Heart left ventricle (tissue), 16 donors: Measurements from ENCODE around the gene OR10H1. TPM values are rescaled to one million over a fixed set of nuclear protein-coding genes. Genes with fewer than 3 reads are reported as not detected.
"Not testable (repeated sequence)": the region's sequence is repeated elsewhere in the genome, so short reads cannot be mapped to it uniquely, and the experiment has no call there.

Experiments used
- ATAC-seq, 4 donors: fragments of 200-7000 bp; cut with Tn5 transposase; one replicate each; pipeline ENCODE4 v1.9.1; 2020 to 2022; ENCODE audit warnings: moderate library complexity in 4 of 4, mild to moderate bottlenecking in 3 of 4, moderate number of reproducible peaks in 1 of 4
- DNase-seq, 5 donors: peaks; one replicate each; pipeline ENCODE4 v3.0.0-alpha.2; 2020
- H3K27ac ChIP-seq, 12 donors: fragments of 200-600 bp; sonication (generic) in 4 of 12; one replicate each; pipeline versions ENCODE4 v1.5.0 to v1.8.0; 2016 to 2022; ENCODE audit warnings: mild to moderate bottlenecking in 2 of 12
- H3K27me3 ChIP-seq, 9 donors: fragments of 200-600 bp; sonication (generic) in 2 of 9; one replicate each; pipeline versions ENCODE4 v1.5.1 to v1.8.0; 2016 to 2022; ENCODE audit warnings: mild to moderate bottlenecking in 3 of 9
- H3K36me3 ChIP-seq, 9 donors: fragments of 200-600 bp; sonication (generic) in 2 of 9; one replicate each; pipeline versions ENCODE4 v1.5.0 to v1.8.0; 2018 to 2022; ENCODE audit warnings: mild to moderate bottlenecking in 2 of 9
- H3K4me1 ChIP-seq, 12 donors: fragments of 200-600 bp; sonication (generic) in 4 of 12; one replicate each; pipeline versions ENCODE4 v1.5.0 to v1.8.0; 2016 to 2022; ENCODE audit warnings: mild to moderate bottlenecking in 3 of 12
- H3K4me3 ChIP-seq, 12 donors: fragments of 200-600 bp; sonication (generic) in 4 of 12; one replicate each; pipeline versions ENCODE4 v1.5.0 to v1.8.0; 2017 to 2022; ENCODE audit warnings: mild to moderate bottlenecking in 9 of 12, moderate library complexity in 4 of 12
- H3K9me3 ChIP-seq, 12 donors: fragments of 200-600 bp; sonication (generic) in 4 of 12; one replicate each; pipeline versions ENCODE4 v1.5.0 to v1.8.0; 2016 to 2022; ENCODE audit warnings: mild to moderate bottlenecking in 1 of 12
- POLR2A ChIP-seq, 2 donors: fragments of 450-650 bp; IDR thresholded peaks; one replicate each; pipeline ENCODE4 v1.6.1; 2017; ENCODE audit warnings: antibody characterized with exemption in 2 of 2, mild to moderate bottlenecking in 2 of 2, moderate library complexity in 2 of 2
- WGBS, 4 donors: extraction: QIAGEN DNeasy Blood & Tissue Kit in 2 of 4; methylation state at CpG; one replicate each; pipeline versions ENCODE4 v1.1.5 to v1.1.7; 2013 to 2018; 5-methylcytosine and 5-hydroxymethylcytosine counted together
- intact Hi-C, 10 donors: fragments of 100-400 bp; cut with DNase I; formaldehyde crosslinking; loops; one replicate each; pipeline versions ENCODE4 v1.11.1 to v1.14.2; 2022
- polyA plus RNA-seq, 2 donors: library from polyadenylated mRNA; stranded (reverse); fragments of 200-250 nt; gene quantifications; one replicate each; pipeline ENCODE4 v1.2.3, GENCODE V29; 2013
- total RNA-seq, 9 donors: library from RNA; depleted of rRNA in 2 of 9; stranded (reverse); fragments of >200 nt in 2 of 9; fragmentation: NEBNext Ultra II Directional in 3 of 9; extraction: Animal tissue kit (Norgen Biotek cat#: 25700) in 3 of 9; gene quantifications; one replicate each; pipeline versions ENCODE4 v1.1.0 to v1.2.4, GENCODE V29; 2016 to 2023
- TF ChIP-seq, protein P1 (sequence below), 12 donors: fragments of 200-600 bp; sonication (generic) in 4 of 12; IDR thresholded peaks; one replicate each; pipeline versions ENCODE4 v1.5.0 to v1.8.0; 2018 to 2022; ENCODE audit warnings: antibody characterized with exemption in 12 of 12, mild to moderate bottlenecking in 5 of 12
- donor health status: ischemic (EF 13 %, LVEDD 7.1; RV severe dilation, severe dysfunction).
- donor health status: healthy with polysubstance abuse.
- donor health status: DM: no; HTN: yes; CAD: no.
- donor health status: DM: no; HTN: no; CAD: no.
- donor health status: ischemic (EF 25% LVEDD 6.9; RV normal size, moderate dysfunction).
- donor health status: ischemic (EF 25% LVEDD 5.7; RV mildly dilated, moderate dysfunction).
- donor health status: healthy.
- donor health status: DM: yes; HTN: yes; CAD: no.
- donor health status: ischemic (EF 35%, LVEDD 5.7; RV mildly dilated, moderate dysfunction).
- donor health status: nonischemic (EF 11% LVEDD 7.7; RV severe dilation, severe dysfunction).
- donor health status: DM: yes; HTN: yes; CAD: no.
- donor health status: PGD.
- donor health status: ischemic (EF 29% LVEDD 5.4; RV normal size, mild dysfunction).
- donor health status: nonischemic (EF 23%, LVEDD 6.1; RV moderate dilation, normal function).

OR10H1 gene
- total and polyA plus RNA-seq, 11 donors = 0.07 TPM; not detected in 10

DNA sequence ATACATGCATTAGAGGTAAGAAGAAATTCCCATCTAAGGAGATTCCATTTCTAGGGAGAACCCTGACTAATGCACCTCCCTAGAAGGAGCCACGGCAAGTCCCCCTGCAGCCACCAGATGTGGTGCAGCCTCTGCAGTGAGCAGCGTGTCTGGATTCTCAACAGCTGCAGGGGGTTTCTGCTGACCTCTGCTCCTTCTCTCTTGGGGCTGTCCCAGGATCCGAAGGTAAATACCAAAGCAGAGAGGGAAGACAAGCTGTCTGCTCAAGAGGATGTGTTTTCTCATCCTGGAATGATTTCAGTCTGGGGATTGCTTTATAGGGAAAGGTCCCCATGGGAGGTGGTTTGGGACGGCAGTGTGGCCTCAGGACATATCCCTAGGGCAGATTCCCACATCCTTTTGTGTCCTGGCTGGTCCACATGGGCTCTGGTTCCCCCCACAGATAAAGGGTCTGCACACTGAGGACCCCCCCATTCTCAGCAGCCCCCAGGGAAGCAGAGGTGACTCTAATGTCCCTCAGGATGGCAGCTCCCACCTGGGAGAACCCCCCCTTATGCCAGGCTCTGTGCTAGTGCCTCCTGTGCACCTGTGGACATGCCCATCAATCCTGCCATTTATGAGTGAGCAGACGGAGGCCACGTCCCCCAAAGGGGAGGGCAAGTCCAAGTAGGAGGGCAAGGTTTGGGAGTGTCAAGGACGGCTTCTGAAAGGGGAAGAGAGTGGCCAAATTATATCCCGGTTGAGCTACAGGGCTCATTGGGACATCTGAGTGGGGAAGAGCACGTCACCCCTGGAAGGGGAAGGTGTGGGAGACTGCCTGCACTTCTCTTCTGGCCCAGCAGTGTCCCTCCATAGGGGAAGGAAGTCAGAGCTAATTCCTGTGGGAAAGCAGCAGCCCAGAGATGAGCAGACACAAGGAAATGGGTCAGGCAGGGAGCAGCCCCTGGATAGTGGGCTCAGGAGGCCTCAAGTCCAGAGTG is 38.2 kb downstream of the OR10H1 start:
- peaks cover 0 to 27% (median 15%) of the 10 kb centered on the region in 12 donors for H3K4me1 ChIP-seq
- intact Hi-C loops = loop anchor here in 3 of 10 donors (2.0 to 10.0 kb wide), 3 partner anchors 102 to 105 kb away; partner anchors contain the start of gene CYP4F12 (in 3 of the 3)
- H3K9me3 ChIP-seq = no peaks in the 10 kb centered on the region
- 37 to 47% (median 41%) methylated on average over 9 of the region's 9 CpGs for WGBS, 4 donors
- H3K27me3 ChIP-seq = peaks cover 0 to 6% (median 0%) of the 10 kb centered on the region in 9 donors
- H3K27ac ChIP-seq = no peak overlapping the region
- no peak for TF ChIP-seq POLR2A (IDR thresholded peaks at IDR 0.05)
- TF ChIP-seq, protein P1, sequence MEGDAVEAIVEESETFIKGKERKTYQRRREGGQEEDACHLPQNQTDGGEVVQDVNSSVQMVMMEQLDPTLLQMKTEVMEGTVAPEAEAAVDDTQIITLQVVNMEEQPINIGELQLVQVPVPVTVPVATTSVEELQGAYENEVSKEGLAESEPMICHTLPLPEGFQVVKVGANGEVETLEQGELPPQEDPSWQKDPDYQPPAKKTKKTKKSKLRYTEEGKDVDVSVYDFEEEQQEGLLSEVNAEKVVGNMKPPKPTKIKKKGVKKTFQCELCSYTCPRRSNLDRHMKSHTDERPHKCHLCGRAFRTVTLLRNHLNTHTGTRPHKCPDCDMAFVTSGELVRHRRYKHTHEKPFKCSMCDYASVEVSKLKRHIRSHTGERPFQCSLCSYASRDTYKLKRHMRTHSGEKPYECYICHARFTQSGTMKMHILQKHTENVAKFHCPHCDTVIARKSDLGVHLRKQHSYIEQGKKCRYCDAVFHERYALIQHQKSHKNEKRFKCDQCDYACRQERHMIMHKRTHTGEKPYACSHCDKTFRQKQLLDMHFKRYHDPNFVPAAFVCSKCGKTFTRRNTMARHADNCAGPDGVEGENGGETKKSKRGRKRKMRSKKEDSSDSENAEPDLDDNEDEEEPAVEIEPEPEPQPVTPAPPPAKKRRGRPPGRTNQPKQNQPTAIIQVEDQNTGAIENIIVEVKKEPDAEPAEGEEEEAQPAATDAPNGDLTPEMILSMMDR (IDR thresholded peaks at IDR 0.05) = no peak
- no peak for DNase-seq
- H3K36me3 ChIP-seq = peaks cover 0 to 5% (median 0%) of the 10 kb centered on the region in 9 donors
- peak in 1 of 4 donors; percentile 24 for ATAC-seq
- no peak overlapping the region for H3K4me3 ChIP-seq

DNA sequence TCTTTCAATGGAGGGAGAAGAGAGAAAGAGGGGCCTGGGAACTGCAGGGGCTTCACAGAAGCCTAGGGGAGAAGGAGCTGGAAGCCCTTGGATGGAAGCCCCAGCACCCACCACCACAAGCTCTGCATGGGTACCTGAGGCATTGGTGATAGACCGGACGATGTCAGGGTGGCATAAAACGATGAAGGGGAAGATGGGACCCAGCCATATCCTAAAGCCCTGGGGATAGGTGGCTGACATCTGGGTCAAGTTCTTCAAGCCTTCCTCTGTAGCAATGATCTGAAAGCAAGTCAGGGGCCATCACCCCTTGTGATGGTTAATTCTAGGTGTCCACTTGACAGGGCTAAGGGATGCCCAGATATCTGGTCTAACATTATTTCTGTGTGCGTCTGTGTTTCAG is 39.2 kb downstream of the OR10H1 start:
- WGBS, 4 donors = 82 to 94% (median 89%) methylated on average over 4 of the region's 4 CpGs
- intact Hi-C loops = loop anchor here in 3 of 10 donors (2.0 to 10.0 kb wide), 3 partner anchors 101 to 104 kb away; partner anchors contain the start of gene CYP4F12 (in 3 of the 3)
- H3K36me3 ChIP-seq = peaks cover 0 to 5% (median 0%) of the 10 kb centered on the region in 9 donors

DNA sequence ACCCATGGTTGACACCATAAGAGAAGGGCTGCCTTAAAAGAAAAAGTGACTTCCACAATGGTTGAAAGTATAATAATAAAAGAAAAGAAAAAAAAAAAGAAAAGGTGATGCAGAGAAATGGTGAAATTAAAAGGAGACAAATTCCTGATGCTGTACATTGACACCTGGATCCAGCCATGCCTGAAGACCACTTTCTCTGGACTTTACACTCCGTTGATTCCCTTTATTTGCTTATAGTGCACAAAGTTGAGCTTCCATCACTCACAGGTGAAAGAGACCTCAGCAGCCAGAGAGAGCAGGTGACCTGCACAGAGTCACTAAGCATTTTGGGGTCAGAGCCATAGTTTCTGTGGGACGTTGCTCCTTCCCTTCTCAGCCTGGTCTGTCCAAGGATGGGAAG is 40.2 kb downstream of the OR10H1 start:
- DNase-seq (no peak), ATAC-seq (no peak)
- peaks cover 0 to 6% (median 0%) of the 10 kb centered on the region in 9 donors for H3K36me3 ChIP-seq
- H3K9me3 ChIP-seq = no peaks in the 10 kb centered on the region
- intact Hi-C loops = loop anchor here in 2 of 10 donors (5.0 to 10.0 kb wide), 2 partner anchors 100 to 103 kb away; partner anchors contain the start of gene CYP4F12 (in 2 of the 2)
- TF ChIP-seq, protein P1 (IDR thresholded peaks at IDR 0.05) = no peak
- TF ChIP-seq POLR2A (IDR thresholded peaks at IDR 0.05) = no peak
- H3K27ac ChIP-seq = no peak overlapping the region
- H3K27me3 ChIP-seq = peaks cover 0 to 6% (median 0%) of the 10 kb centered on the region in 9 donors
- no peak overlapping the region for H3K4me3 ChIP-seq
- H3K4me1 ChIP-seq = peaks cover 0 to 19% (median 7%) of the 10 kb centered on the region in 12 donors
- 49 to 69% (median 64%) methylated on average over 2 of the region's 2 CpGs for WGBS, 4 donors

More for the DNA sequence above, 39.2 kb downstream of the OR10H1 start:
- H3K9me3 ChIP-seq = no peaks in the 10 kb centered on the region
- H3K27ac ChIP-seq = no peak overlapping the region
- H3K4me1 ChIP-seq = peaks cover 0 to 27% (median 14%) of the 10 kb centered on the region in 12 donors
- ATAC-seq = no peak
- H3K4me3 ChIP-seq = no peak overlapping the region
- no peak for DNase-seq
- TF ChIP-seq, protein P1 (IDR thresholded peaks at IDR 0.05) = no peak
- no peak for TF ChIP-seq POLR2A (IDR thresholded peaks at IDR 0.05)
- H3K27me3 ChIP-seq = peaks cover 0 to 6% (median 0%) of the 10 kb centered on the region in 9 donors

DNA sequence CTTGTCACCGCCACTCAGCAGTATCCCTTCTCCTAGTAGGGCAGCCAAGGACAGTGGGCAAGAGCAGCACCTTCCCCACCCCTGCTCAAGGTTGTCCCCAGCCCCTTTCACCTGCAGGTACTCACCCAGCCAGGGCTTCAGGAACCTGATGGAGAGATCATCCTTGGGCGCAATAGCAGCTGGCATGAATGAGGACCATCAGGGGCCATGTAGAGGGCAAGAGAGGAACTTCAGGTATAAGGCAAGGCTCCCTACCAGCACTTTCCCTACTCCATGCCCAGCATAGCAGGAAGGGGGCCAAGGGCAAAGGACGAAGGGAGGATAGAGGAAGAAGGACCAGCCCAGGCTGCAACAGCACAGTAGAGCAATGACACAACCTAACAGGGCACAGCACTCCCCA is 41.3 kb downstream of the OR10H1 start:
- Histone ChIP-seq H3K4me1 (peaks cover 0 to 11% (median 1%) of the 10 kb centered on the region in 12 donors), H3K36me3 (peaks cover 0 to 14% (median 0%) of the 10 kb centered on the region in 9 donors)
- 72 to 87% (median 80%) methylated on average over 3 of the region's 3 CpGs for whole genome bisulfite sequencing, 4 donors
- not testable (repeated sequence) for H3K4me3 ChIP-seq, ATAC-seq, H3K27ac ChIP-seq, DNase-seq, H3K27me3 ChIP-seq, H3K9me3 ChIP-seq
- intact Hi-C loops = loop anchor here in 1 of 10 donors (10.0 kb wide), 1 partner anchor 99 kb away; the partner anchor contains the start of gene CYP4F12
